ENCODE data around the gene CELA1. TPM values are rescaled to one million over a fixed set of nuclear protein-coding genes. Genes with fewer than 3 reads are reported as not detected.

The CELA1 gene
- total RNA-seq, 1 experiment from 2014 or later, result not detected

DNA sequence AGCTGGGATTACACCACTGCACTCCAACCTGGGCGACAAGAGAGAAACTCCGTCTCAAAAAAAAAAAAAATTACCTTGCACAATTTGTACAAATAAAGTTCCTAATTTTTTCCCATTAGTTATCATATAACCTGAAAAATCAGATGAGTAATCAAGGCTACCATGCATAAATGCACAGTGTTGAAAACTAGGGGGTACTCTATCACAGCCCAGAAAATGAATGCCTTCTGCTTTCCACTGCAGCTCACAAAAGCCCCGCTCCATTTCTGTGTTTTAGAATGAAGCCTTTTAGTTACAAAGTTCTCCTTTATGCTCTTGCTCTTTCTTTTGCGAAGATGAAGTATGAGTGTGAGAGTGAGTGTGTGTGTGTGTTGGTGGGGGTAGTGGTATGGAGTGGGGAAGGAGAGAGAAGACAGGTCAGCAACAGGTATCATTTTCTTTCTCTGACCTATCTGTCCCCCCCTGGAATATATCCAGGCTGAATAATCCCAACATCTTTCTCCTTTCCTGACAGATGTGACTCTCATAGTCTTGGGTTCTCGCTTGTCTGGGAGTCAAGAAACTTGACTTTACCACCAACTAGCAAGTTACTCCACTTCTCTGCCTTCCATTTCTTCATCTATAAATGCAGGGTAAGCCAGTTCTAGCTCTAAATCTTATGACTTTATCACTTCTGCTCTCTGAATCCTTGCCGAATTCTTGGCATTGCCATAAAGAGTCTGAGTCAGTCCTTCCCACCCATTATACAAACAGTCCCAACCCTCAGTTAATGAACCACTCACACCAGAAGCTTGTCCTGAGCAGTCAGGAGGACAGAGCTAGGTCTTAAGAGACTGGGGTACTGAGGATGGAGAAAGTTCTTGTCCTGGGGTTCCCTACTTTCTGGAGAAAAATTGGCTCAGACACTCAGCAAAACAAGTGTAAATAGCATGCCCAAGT, 38.6 kb downstream of the CELA1 start:
- H3K23me2 ChIP-seq (ENCODE audit: insufficient read length, low read depth, low read length, poor library complexity, severe bottlenecking), result no peaks in the 10 kb centered on the region
- no peak overlapping the region for H2BK5ac ChIP-seq (ENCODE audit: insufficient read length, low read length)
- H2BK15ac ChIP-seq (ENCODE audit: low read depth, low read length), result no peak overlapping the region
- H3K27ac Mint-ChIP-seq, result no peak overlapping the region
- no peaks in the 10 kb centered on the region for H3K27me3 Mint-ChIP-seq (ENCODE audit: low read depth)
- no peak overlapping the region for H2BK12ac ChIP-seq (ENCODE audit: insufficient read length, low read depth, low read length)
- no peak overlapping the region for H3K4me2 ChIP-seq (ENCODE audit: insufficient read depth, insufficient read length, low read length)
- no peaks in the 10 kb centered on the region for H3K9me3 Mint-ChIP-seq
- no peak for DNase-seq
- H2BK120ac ChIP-seq (ENCODE audit: low read depth, low read length, poor library complexity, severe bottlenecking), result no peak overlapping the region
- H3K9me3 ChIP-seq (ENCODE audit: control insufficient read depth, low read depth, low read length), result no peaks in the 10 kb centered on the region
- H3K56ac ChIP-seq (ENCODE audit: insufficient read length, low read depth, low read length), result no peak overlapping the region
- H4K91ac ChIP-seq (ENCODE audit: insufficient read length, low read depth, low read length), result no peak overlapping the region
- H3K4me3 Mint-ChIP-seq, result no peak overlapping the region
- no peak overlapping the region for H3K27ac ChIP-seq (ENCODE audit: insufficient read length, low read depth, low read length)
- peaks cover 0 to 5% of the 10 kb centered on the region in 2 experiments; a peak in 2 of 4 replicates for H3K4me1 Mint-ChIP-seq
- H3K27me3 ChIP-seq (ENCODE audit: insufficient read depth, low read length), result no peaks in the 10 kb centered on the region
- H3K4ac ChIP-seq (ENCODE audit: low read depth, low read length), result no peak overlapping the region
- H3K18ac ChIP-seq (ENCODE audit: insufficient read length, low read depth, low read length), result no peak overlapping the region
- TF ChIP-seq, protein P1, sequence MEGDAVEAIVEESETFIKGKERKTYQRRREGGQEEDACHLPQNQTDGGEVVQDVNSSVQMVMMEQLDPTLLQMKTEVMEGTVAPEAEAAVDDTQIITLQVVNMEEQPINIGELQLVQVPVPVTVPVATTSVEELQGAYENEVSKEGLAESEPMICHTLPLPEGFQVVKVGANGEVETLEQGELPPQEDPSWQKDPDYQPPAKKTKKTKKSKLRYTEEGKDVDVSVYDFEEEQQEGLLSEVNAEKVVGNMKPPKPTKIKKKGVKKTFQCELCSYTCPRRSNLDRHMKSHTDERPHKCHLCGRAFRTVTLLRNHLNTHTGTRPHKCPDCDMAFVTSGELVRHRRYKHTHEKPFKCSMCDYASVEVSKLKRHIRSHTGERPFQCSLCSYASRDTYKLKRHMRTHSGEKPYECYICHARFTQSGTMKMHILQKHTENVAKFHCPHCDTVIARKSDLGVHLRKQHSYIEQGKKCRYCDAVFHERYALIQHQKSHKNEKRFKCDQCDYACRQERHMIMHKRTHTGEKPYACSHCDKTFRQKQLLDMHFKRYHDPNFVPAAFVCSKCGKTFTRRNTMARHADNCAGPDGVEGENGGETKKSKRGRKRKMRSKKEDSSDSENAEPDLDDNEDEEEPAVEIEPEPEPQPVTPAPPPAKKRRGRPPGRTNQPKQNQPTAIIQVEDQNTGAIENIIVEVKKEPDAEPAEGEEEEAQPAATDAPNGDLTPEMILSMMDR (conservative IDR thresholded peaks at IDR 0.05), result no peak
- no peaks in the 10 kb centered on the region for H3K79me1 ChIP-seq (ENCODE audit: insufficient read depth, low read depth, low read length, poor library complexity, severe bottlenecking)
- H3T11ph ChIP-seq (ENCODE audit: low read length), result no peak overlapping the region
- no peak overlapping the region for H4K5ac ChIP-seq (ENCODE audit: insufficient read length, low read depth, low read length)
- no peak overlapping the region for H3K23ac ChIP-seq (ENCODE audit: insufficient read length, low read depth, low read length)
- no peak overlapping the region for H4K8ac ChIP-seq (replicated peaks; ENCODE audit: insufficient read length, low read depth, low read length)
- no peak overlapping the region for H3K9ac ChIP-seq (ENCODE audit: extremely low read depth, insufficient read length, low read length)
- no peak overlapping the region for H2BK20ac ChIP-seq (ENCODE audit: low read depth, low read length, poor library complexity, severe bottlenecking)
- no peak overlapping the region for H2AK5ac ChIP-seq (ENCODE audit: insufficient read length, low read length)
- H4K20me1 ChIP-seq (ENCODE audit: control insufficient read depth, insufficient read depth, insufficient read length), result no peaks in the 10 kb centered on the region
- H2AFZ ChIP-seq (ENCODE audit: low read length), result no peak overlapping the region
- no peaks in the 10 kb centered on the region for H3K36me3 Mint-ChIP-seq (ENCODE audit: insufficient read depth in 1 of 3, low read depth in 3 of 3)
- no peak overlapping the region for H3K14ac ChIP-seq (ENCODE audit: insufficient read depth, low read length)
- H3K79me2 ChIP-seq (ENCODE audit: insufficient read depth, low read length), result no peaks in the 10 kb centered on the region
- no peaks in the 10 kb centered on the region for H3K4me1 ChIP-seq (ENCODE audit: insufficient read depth, low read length)
- no CpG with 5 or more reads among the region's 6 CpGs for WGBS (ENCODE audit: extremely low coverage, insufficient read length, low lambda C conversion rate)

Data from H9 (cell line).